IPS-NIHi7 (cell line): Measurements from ENCODE around the gene CCR6.
"Not testable (repeated sequence)": the region's sequence is repeated elsewhere in the genome, so short reads cannot be mapped to it uniquely, and the experiment has no call there.

Experiments
- DNase-seq: peaks from one replicate; pipeline ENCODE4 v3.0.0; 2012; ENCODE audit warnings: mixed read lengths; ENCODE audit errors: extremely low spot score

CCR6 gene

DNA sequence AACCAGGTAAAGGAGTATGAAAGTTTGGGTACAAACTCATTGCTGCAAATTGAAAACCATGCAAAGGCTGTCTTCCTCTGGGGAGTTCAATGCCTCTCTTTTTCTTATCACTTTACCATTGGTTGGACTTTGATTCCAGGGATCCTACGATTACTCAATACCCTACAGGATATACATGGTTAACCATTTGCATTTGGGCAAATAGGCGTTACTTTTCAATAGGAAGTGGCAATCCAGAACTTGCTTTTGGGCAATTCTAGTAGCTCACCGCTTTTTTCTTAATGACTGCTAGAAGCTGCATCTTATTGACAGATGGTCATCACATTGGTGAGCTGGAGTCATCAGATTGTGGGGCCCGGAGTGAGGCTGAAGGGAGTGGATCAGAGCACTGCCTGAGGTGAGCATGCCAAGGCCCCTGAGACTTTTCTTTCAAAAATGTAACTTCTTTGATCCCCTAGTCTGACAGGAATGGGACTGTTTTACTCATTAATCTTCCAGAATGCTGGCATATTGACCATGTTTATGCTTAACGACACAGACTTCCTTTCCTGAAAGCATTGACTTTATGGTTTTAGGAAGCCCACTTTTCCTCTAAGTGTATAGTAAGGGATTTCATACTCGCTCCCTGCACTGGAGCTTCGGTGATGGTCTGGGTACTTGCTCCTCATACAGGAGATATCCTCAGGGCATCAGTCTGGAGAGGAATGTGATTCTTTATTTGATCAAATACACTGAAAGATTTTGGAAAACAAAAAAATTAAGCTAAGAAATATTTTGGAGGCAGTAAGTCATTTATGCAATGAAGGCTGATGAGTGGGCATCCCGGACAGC lies at the start of gene CCR6:
Gene CCR6 (plus strand): TSS at position 270 of the 831 bp plus-strand sequence. CDS start 13,039 bp downstream, outside the sequence.
- no peak for DNase-seq

DNA sequence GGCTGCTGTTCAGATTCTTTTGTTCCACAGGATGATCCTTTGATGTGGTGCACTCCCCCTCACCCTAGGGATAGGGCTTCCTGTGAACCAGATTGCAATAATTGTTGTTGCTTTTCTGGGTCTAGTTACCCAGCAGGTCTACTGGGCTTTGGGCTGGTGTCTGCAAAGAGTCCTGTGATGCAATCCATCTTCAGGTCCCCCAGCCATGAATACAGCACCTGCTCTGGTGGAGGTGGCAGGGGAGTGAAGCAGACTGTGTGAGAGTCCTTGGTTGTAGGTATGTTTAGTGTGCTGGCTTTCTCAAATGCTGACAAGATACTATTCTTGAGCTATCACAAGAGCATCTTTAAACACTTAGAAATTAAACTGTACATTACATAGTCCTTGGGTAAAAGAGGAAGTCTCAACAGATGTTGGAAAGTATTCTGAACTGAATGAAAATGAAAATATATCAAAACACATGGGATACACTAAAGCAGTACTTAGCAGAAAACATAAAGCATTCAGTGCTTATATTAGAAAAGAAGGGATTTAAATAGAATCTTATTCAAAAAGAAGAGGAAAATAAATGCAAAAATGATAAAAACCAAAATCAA lies 49.1 kb upstream of the CCR6 start:
- no peak for DNase-seq

DNA sequence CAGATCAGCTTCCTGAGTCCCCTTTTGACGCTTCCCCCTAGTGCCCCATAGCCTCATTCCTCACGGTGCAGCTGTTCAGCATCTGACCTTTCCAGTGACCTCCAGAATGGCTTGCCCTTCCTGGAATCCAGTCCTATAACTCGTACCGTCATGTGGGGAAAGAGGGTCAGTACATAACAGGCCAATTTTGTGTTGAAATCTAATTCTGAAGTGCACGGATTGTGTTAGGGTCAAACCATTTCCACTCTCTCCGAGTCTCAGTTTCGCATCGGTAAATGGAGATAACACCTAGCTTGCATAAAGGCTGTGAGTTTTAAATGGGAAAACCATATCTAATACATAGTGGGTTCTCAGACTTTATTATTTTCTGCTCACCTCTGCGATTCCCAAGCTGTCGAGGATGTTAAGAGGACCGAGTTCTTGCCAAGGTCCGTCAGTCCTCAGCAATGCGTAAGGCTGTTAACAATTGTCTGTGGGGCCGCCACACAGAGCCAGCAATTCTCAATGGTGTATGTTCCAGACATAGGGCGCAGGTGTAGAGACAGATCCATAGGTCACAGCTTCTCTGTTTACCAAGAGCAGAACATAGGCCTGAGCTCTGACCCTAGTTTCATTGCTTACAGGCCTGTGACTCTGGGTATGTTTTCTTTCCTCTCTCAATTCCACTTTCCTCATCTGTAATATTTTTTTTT lies 45.5 kb upstream of the CCR6 start:
- peak; percentile 6 for DNase-seq

DNA sequence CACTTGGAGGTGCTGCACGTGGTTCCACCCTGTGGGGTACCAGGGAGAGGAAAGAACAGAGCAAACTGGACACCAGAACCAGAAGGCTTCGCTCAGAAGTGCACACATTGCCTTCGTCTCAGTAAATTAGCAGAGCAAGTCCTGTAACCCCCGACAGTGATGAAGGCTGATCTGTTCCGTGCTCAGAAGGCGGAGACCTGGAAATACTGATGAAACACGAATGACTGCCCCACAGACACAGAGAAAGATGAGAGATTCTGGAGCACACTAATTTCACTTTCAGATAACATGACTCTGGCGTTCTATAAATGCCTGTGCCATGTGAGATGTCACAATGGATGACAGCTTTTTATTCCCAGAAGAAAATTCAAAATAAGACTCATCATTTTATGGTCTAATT lies 44.2 kb upstream of the CCR6 start:
- no peak for DNase-seq

DNA sequence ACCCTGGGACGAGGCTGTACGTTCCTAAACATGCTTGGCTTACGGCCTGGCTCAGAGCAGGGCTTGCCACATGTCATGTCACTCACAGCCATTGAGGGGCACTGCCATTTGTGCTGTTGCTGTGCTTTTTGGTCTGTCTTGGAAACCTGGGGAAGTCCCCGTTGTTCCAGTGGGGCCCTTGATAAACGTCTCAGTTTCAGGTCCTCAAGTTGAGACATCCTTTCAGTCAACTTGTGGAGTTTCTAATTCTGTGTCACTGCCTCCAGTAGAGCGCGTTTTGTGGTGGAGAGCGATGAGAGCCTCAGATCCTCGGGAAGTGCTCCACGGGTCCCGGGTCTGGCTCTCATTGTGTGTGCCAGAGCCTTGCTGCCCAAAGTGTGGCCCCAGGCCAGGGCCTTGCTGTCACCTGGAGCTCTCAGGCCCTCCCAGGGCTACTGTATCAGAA lies 43.0 kb upstream of the CCR6 start:
- DNase-seq: peak; percentile 18

DNA sequence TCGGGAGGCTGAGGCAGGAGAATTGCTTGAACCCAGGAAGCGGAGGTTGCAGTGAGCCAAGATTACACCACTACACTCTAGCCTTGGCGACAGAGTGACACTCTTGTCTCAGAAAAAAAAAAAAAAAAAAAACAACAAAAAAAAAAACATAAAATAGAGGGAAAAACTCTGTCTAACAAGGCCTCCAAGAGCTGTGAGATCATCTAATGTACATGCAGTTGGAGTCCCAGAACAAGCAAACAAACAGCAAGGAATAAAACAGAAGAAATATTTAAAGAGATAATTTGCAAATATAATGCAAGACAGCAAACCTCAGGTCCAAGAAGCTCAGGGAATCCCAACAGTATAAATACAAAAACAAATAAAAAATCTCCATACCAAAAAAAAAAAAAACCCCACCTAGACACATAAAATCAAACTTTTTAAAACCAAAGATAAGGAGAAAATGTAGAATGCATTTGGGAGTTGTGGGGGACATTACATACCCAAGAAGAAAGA lies 35.0 kb upstream of the CCR6 start:
- DNase-seq: no peak

DNA sequence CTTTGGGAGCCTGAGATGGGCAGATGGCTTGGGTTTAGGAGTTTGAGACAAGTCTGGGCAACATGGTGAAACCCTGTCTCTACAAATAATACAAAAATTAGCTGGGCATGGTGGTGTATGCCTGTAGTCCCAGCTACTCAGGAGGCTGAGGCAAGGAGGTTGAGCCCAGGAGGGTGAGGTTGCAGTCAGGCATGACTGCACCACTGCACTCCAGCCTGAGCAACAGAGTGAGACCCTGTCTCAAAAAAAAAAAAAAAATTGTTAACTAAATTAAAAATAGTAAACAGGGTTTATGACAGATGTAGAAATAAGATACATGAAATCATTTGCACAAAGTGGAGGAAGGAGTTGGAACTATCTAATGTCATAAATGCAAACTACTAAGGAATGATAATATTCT lies 34.2 kb upstream of the CCR6 start:
- DNase-seq: not testable (repeated sequence)

DNA sequence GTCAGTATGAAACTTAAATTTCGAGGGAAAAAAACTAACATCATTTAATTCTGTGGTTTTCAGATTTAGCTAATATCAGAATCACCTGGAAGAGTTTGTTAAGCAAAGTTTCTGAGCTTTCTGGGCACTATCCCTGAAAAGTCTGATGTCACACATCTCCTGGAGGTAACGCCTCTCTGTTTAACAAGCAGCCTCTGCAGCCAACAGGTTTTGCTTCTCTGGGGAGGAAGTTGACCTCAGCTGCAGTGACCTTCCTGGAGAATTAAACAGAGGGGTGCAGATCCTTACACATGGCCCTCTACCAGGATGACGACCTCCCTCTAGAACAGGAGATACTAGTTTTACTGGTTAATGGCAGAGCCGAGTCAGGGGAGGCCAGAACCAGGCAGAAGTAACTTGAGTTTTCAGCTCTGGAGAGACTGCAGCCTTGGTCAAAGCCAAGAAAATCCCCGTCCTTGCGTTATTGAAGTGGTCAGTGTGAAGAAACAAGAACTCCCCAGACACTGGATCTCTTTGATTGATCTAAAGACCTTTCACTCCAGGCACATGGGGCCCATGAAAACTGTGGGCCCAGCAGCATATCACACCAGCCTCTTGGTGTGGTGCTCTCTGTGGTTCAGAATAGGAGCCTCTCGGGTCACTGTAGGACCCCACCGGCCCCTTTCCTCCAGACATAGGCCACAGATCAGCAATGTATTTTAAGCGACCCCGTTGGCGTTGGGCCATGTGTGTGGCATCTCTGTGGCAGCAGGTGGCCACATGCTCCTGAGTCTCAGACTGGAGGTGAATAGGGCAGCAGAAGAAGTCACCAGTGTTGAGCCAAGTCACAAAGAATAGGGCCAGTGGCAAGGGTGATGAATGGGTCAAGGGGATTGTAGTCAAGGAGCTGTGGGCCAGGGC lies 33.4 kb upstream of the CCR6 start:
- no peak for DNase-seq

DNA sequence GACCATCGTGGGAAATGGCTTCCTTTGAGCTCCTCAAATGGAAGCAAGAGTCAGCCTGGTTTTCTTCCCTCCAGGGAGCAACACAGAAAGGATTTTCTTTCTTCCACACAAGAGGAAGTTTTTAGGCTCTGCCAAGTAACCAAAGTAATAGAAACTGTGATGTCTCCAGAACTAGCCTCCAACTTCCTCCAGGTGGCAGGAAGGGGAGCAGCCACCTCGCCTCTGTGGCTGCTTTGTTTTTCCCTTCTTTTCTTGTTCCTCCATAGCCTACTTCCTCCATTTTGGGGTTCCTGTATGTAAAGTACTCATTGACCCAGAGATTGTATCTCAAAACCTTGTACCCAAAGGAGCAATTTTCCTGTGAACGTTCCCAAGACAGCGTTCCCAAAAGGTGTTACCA lies 32.7 kb upstream of the CCR6 start:
- no peak for DNase-seq

DNA sequence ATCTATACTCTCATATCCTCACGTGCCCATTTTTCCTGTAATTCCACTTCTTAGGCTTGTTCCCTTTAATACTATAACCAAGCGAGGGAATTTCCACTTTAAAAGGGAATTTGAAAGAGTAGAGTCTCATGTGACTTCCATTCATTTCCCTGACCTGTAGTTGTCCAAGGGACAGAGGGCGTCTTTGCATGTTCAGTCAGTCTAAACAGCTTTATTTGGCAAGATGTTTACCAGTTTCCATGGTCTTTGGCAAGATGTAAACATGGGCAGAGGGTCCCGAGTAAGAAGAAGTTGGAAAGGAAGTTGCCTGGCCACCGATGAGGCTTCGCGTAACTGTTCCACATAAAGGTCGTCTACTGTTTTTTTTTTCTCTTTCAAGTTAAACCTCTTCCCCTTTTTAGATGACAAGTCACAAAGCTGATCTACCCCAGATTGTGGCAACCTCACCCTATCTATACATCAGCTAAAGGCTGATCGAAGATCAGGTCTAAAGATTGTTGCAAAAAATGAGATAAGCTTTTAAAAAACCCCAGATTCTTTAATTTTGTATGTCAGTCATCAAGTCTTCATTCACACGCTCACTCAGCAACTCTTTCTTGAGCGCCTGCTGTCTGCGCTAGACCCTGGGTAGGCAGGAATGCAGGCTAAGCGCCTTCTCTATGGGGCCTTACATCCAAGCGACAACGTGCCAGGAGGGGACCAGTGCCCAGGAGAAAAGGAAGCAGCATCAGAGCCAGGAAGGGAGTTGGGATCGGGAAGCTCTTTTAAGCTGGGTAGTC lies 31.7 kb upstream of the CCR6 start:
- DNase-seq: no peak

DNA sequence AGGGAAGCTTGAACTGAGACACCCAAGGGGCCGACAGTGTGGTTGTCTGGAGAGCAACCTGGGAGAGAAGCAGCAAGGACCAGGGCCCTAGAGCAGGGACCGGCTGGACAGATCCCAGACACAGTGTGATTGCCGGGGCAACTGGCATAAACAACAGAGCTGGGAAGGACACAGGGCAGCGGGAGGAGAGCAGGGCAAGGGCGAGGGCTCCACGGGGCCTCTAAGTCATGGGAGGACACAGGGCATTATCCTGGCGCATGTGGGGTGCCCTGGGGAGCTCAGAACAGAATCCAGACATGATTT lies 31.1 kb upstream of the CCR6 start:
- DNase-seq: no peak

DNA sequence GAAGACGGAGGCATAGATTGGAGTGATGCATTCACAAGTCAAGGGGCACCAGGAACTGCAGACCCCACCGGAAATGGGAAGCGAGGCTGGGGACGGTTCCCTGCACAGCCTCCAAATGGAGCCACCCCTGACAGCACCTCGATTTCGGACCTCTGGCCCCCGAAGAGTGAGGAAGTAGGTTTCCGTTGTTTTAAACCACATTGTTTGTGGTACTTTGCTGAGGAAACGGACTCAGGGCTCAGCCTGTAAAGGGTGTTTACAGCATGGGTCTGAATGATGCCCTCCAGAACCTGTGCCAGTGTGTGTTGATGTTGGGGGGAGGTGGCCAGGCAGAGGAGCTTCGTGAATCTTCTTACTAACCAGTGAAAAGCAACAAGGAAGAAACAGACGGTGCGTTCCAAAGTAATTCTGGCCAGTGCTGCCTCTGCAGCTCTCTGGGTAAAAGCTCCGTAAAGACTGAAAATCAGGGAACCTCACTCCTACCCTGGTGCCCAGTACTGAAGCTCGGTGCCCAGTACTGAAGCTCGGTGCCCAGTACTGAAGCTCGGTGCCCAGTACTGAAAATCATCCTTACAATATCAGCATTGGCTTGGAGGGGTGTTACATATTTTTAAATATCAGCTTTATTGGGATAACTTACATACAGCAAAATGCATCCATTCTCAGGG lies 30.1 kb upstream of the CCR6 start:
- DNase-seq: no peak

DNA sequence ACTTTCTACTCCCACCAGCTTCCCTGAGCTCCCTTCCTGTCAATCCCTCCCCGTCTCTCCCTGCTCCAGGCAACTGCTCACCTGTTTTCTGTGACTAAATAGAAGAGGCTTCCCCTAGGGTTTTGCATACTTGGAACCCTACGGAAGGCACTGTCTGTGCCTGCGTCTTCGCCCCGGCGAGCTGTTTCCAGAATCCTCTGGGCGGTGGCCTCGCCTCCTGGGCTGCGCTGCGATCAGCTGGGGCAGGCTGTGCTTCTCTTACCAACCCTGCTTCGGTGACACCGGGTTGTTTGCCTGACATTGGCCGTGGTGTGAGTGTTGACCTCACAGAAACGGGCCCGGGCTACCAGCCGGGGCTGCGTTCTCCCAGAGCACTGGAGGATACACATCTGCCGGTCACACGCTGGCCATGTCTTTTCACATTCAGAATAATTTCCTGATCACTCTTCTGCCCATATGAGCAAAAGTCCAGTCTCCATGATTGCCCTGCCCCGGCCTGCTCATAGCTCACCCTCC lies 29.4 kb upstream of the CCR6 start:
- no peak for DNase-seq

DNA sequence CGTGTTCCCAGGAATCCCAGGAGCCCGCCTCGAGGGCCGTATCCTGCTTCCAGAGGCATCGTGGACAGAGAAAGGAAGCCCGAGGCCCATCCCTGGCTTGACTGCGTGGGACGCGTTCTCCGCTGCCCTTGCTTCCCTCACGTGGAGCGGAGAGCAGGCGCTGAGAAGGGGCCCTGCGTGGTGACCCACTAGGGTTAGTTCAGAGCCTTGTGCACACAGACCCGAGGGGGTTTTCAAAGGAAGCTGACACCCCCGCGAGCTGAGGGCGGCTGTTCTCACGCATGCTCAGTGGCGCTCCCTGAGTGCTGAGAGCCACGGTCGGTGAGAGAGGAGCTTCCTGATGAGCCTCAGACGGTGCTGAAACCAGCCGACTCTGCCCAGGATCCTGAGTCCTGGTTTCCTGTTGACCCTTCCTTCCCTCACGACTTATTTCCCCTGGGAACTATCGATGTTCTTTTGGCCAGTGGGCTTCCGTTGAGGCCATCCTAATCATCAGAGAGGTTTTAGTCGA lies 28.9 kb upstream of the CCR6 start:
- DNase-seq: no peak

DNA sequence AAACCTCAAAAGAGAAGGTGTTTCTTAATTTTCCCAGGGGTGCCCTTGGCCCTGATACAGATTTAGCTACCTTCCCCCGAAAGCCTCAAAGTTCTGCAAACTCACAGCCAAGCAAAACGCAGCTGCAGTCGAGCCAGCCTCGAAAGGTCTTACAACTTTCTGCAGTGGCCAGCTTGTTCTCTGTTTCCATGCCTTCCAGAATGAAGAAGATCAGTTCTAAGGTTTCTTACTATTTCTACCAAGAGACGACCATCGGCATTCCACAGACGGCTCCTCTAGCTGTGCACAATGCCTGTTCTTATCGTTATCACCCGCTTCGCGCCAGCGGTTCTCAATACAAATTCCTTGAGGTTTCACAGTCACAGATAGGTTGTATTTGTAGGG lies 28.5 kb upstream of the CCR6 start:
- no peak for DNase-seq

DNA sequence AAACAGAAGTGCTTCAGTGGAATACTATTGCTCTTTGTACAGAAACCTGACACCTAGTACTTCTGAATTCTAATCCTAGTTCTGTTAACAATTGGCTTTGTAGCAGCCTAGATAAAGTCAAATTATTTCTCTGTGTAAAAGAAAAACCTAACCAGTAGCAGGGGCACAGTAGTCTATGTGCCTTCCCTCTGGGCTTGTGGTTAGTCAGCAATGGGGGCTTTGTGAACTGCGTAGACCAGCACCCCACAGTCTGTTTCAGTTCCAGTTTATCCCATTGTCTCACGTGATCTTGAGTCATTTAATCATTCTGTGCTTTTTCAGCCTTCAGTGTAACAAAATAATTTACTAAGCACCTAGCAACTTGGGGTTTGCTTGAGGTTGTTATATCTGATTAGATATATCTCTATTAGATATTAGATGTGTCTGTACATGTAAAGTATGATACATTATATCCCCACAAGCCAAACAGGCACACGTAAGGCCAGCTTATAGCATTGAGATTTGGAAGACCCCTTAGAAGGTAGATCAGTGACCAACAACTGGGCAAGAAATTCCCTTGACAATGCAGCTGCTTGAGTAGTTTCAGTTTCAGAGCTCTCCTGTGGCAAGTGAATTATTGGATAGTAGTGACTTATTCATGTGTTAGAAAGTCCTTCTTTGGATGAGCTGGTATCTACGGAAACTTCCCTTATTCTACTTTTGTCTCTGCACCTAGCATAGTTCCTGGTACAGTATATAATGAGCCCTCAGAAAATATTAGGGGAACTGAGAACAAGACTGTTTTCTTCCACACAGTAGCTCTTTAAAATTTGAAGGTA lies 27.9 kb upstream of the CCR6 start:
- no peak for DNase-seq

DNA sequence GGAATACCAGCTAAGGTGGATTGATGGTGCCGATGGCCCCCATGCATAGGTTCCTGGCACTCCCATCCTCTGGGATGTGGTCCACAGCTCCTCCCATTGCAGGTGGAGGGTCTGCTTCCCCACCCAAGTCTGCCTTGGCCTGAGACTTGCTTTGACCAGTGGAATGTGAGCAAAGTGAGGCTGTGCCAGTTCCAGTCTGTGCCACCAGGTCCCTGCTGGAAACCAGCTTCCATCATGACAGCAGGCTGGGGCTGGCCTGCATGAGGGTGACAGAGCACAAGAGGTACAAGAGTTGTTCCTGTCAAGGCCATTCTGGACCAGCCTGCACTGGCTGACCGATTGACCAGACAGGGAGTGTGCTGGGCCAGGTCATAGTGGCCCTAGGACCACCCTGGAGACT lies 27.0 kb upstream of the CCR6 start:
- DNase-seq: no peak

DNA sequence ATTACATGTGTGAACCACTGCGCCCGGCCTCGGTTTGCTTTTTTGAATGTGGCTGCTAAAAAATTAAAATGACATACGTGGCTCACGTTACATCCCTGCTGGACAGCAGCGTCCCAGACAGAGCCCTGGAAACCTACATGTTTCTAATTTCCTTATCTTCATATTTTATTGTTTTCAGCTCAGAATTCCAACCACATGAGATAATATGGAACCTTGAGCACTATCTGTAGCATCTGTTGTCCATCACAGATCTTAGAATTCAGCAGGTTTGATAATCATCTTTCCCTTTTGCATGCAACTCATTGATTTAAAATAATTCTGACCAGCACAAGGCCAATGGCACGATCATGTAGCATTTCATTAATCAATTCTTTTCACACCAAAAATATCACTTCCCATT lies 25.9 kb upstream of the CCR6 start:
- no peak for DNase-seq

DNA sequence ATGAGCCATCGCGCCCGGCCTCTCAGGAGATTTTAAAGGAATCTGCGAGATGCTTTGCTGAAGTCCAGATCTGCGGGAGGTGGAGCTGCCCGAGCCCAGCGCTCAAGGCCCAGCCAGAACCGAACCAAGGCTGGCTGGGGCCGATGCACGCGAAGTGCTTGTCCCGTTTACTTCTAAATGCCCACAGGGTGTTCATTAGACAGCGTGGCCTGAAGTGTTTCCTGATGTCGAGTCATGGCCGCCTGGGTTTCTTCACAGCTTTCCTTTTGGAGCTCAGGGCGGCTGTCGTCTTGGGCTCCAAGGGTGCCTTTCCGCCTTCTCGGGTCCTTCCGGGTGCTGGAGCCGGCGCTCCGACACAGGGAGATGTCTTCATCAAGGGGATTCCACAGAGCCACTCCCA lies 25.1 kb upstream of the CCR6 start:
- no peak for DNase-seq
